GM21576 (cell line): ENCODE results near the gene ZCCHC4.

Experiments
- ATAC-seq: cut with Tn5 transposase; IDR thresholded peaks from one replicate; pipeline ENCODE4 v1.9.1; 2021; ENCODE audit warnings: mild to moderate bottlenecking, moderate library complexity; ENCODE audit not compliant: unreplicated experiment

ZCCHC4 gene

GRCh38 chr4:25312496-25313200, at the start of gene ZCCHC4:
Gene ZCCHC4 (plus strand): TSS chr4:25312774. CDS start chr4:25312810, 36 bp downstream.
- peak; percentile 71 for ATAC-seq

GRCh38 chr4:25271866-25272265, 40.7 kb upstream of the ZCCHC4 start:
- no peak for ATAC-seq

GRCh38 chr4:25280210-25280609, 32.4 kb upstream of the ZCCHC4 start:
- no peak for ATAC-seq

- ATAC-seq, result no peak
Measured at GRCh38 chr4:25283948-25284347, 28.6 kb upstream of the ZCCHC4 start.

- ATAC-seq, result no peak
Measured at GRCh38 chr4:25284466-25284865, 28.1 kb upstream of the ZCCHC4 start.

- ATAC-seq, result no peak
Measured at GRCh38 chr4:25290490-25291067, 22.0 kb upstream of the ZCCHC4 start.

GRCh38 chr4:25291158-25291733, 21.3 kb upstream of the ZCCHC4 start:
- ATAC-seq, result no peak

GRCh38 chr4:25297528-25298242, 14.9 kb upstream of the ZCCHC4 start:
- no peak for ATAC-seq

- no peak for ATAC-seq
Measured at GRCh38 chr4:25299476-25300203, 12.9 kb upstream of the ZCCHC4 start.

- no peak for ATAC-seq
Measured at GRCh38 chr4:25301471-25301870, 11.1 kb upstream of the ZCCHC4 start.

GRCh38 chr4:25302626-25303025, 9.9 kb upstream of the ZCCHC4 start:
- no peak for ATAC-seq

- ATAC-seq, result no peak
Measured at GRCh38 chr4:25303578-25303977, 9.0 kb upstream of the ZCCHC4 start.

- no peak for ATAC-seq
Measured at GRCh38 chr4:25306518-25307057, 6.0 kb upstream of the ZCCHC4 start.

- no peak for ATAC-seq
Measured at GRCh38 chr4:25307596-25307995, 5.0 kb upstream of the ZCCHC4 start.

GRCh38 chr4:25308306-25308705, 4.3 kb upstream of the ZCCHC4 start:
- no peak for ATAC-seq

- no peak for ATAC-seq
Measured at GRCh38 chr4:25308761-25309160, 3.8 kb upstream of the ZCCHC4 start.

- ATAC-seq, result peak; percentile 61
Measured at GRCh38 chr4:25310066-25310802, 2.3 kb upstream of the ZCCHC4 start.

GRCh38 chr4:25310803-25311166, 1.8 kb upstream of the ZCCHC4 start:
- ATAC-seq, result peak; percentile 19

- no peak for ATAC-seq
Measured at GRCh38 chr4:25313201-25313895, 774 bp downstream of the ZCCHC4 start.

GRCh38 chr4:25320336-25320735, 7.8 kb downstream of the ZCCHC4 start:
- no peak for ATAC-seq
